Activated CD8-positive, alpha-beta memory T cell treated with anti-CD3 and anti-CD28 coated beads, Interleukin-2, amount 10 ng/mL, durations not matched to agents 7 days and 5 days (primary cell): ENCODE measurements around the gene SH3TC1. TPM values are rescaled to one million over a fixed set of nuclear protein-coding genes. Genes with fewer than 3 reads are reported as not detected.

ENCODE experiments used
- ATAC-seq: fragments of 150-1000 bp; cut with Tn5 transposase; one replicate; pipeline ENCODE4 v1.10.0; 2021; ENCODE audit warnings: moderate library complexity
- CTCF ChIA-PET: fragments of 350-600 bp; sonication (Branson Sonifier 250); formaldehyde crosslinking; loops from one replicate; lab custom pipeline; 2021; ENCODE audit warnings: antibody characterized with exemption; lab: Charles Lee
- DNase-seq: peaks from one replicate; pipeline ENCODE4 v3.0.0-alpha.2; 2020
- H3K27ac Mint-ChIP-seq: one replicate; pipeline ENCODE4 v1.8.0; 2021; ENCODE audit warnings: mild to moderate bottlenecking, mixed read lengths
- H3K27me3 Mint-ChIP-seq: one replicate; pipeline ENCODE4 v1.8.0; 2021; ENCODE audit warnings: mixed read lengths
- H3K36me3 Mint-ChIP-seq: one replicate; pipeline ENCODE4 v1.8.0; 2021; ENCODE audit warnings: mild to moderate bottlenecking, mixed read lengths
- H3K4me1 Mint-ChIP-seq: one replicate; pipeline ENCODE4 v1.8.0; 2021; ENCODE audit warnings: mixed read lengths
- H3K4me3 Mint-ChIP-seq: one replicate; pipeline ENCODE4 v1.8.0; 2021; ENCODE audit warnings: mild to moderate bottlenecking, moderate library complexity, mixed read lengths
- H3K9me3 Mint-ChIP-seq: one replicate; pipeline ENCODE4 v1.8.0; 2022; ENCODE audit warnings: low read depth, mixed read lengths
- total RNA-seq, 2 experiments: library from RNA; stranded (reverse); gene quantifications; one replicate each; pipeline ENCODE4 v1.2.3, GENCODE V29; 2021

The SH3TC1 gene
- total RNA-seq, 2 experiments from 2014 or later = 6.0 to 10.7 TPM

DNA sequence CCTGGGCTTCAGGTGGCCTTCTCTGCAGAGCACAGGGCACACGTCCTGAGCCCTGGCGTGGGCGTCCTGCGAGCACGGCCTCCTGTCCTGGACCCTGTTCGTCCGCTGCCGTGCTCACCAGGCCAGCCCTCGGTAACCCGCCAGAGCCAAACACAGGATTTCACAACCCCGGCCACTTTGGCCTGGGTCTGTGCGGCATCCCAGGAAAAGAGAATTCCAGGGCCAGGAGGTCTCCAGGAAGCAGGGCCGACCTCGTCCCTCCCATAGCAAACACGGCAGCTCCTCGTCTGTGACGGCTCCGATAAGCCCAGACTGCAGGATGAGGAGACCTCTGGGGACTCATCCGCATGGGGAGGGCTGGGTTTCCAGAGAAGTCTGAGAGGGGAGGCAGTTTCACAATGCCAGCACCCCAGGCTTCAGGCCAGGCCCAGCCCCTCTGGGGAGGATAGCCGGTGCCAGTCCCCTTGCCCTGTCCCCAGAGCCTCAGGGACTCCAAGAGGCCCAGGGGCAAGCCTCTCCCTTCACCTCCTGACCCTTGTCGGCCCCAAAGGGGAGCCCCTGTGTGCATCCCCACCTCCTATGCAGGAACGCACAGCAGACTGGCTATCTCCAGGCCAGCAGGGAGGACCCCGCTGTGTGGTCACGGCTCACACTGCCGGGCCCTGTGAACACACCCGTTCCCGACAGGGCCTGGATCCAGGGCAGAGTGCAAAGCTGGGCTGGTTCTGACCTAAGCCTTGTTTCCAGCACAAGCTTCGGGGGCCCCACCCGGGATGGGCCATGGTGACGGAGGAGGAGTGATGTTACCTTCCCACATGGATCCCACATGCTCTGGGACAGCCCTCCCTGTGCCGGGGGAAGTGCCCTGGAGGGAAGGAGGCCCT lies 48.2 kb downstream of the SH3TC1 start:
- Mint-ChIP-seq H3K27ac (no peak overlapping the region), H3K36me3 (no peaks in the 10 kb centered on the region), H3K4me1 (no peaks in the 10 kb centered on the region), H3K27me3 (no peaks in the 10 kb centered on the region), H3K4me3 (no peak overlapping the region), H3K9me3 (no peaks in the 10 kb centered on the region)
- DNase-seq (no peak), ATAC-seq (no peak)
- CTCF ChIA-PET = no interaction called here

GRCh38 chr4:8248091-8248490 lies 49.0 kb downstream of the SH3TC1 start:
- no peak for ATAC-seq
- Mint-ChIP-seq H3K4me3 (no peak overlapping the region), H3K9me3 (no peaks in the 10 kb centered on the region), H3K4me1 (no peaks in the 10 kb centered on the region), H3K27ac (no peak overlapping the region), H3K36me3 (no peaks in the 10 kb centered on the region), H3K27me3 (no peaks in the 10 kb centered on the region)
- CTCF ChIA-PET = no interaction called here
- no peak for DNase-seq

- Mint-ChIP-seq H3K36me3 (no peaks in the 10 kb centered on the region), H3K27me3 (no peaks in the 10 kb centered on the region), H3K4me3 (no peak overlapping the region), H3K27ac (no peak overlapping the region), H3K4me1 (no peaks in the 10 kb centered on the region), H3K9me3 (no peaks in the 10 kb centered on the region)
- DNase-seq (no peak), ATAC-seq (no peak)
- CTCF ChIA-PET = interaction anchor here (1.2 kb wide), 1 partner anchor 8 kb away, joined by 3 read pairs; no protein-coding TSS in a partner anchor
These were observed 51.1 kb downstream of the SH3TC1 start for GRCh38 chr4:8250227-8250626.

DNA sequence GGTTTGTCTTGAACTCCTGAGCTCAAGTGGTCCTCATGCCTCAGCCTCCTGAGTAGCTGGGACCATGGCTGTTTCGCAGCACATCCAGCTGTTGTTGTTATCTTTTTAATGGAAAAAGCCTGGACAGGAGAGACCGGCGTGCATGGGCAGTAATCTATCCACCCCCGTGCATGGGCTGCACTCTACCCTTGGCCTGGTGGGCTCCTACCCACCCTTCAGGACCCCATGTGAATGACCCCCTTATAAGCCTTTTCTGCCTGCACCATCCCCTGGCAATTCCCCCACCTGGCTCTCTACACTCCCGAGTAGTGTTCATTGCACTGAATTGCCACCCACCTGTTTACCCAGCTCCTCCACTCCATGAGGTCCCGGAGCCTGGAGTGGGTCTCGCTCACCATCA lies 51.5 kb downstream of the SH3TC1 start:
- no peak overlapping the region for H3K27ac Mint-ChIP-seq
- H3K27me3 Mint-ChIP-seq = no peaks in the 10 kb centered on the region
- H3K36me3 Mint-ChIP-seq = no peaks in the 10 kb centered on the region
- no peak overlapping the region for H3K4me3 Mint-ChIP-seq
- CTCF ChIA-PET = interaction anchor here (1.2 kb wide), 1 partner anchor 8 kb away, joined by 3 read pairs; no protein-coding TSS in a partner anchor
- DNase-seq (no peak), ATAC-seq (no peak)
- H3K9me3 Mint-ChIP-seq = no peaks in the 10 kb centered on the region
- no peaks in the 10 kb centered on the region for H3K4me1 Mint-ChIP-seq

DNA sequence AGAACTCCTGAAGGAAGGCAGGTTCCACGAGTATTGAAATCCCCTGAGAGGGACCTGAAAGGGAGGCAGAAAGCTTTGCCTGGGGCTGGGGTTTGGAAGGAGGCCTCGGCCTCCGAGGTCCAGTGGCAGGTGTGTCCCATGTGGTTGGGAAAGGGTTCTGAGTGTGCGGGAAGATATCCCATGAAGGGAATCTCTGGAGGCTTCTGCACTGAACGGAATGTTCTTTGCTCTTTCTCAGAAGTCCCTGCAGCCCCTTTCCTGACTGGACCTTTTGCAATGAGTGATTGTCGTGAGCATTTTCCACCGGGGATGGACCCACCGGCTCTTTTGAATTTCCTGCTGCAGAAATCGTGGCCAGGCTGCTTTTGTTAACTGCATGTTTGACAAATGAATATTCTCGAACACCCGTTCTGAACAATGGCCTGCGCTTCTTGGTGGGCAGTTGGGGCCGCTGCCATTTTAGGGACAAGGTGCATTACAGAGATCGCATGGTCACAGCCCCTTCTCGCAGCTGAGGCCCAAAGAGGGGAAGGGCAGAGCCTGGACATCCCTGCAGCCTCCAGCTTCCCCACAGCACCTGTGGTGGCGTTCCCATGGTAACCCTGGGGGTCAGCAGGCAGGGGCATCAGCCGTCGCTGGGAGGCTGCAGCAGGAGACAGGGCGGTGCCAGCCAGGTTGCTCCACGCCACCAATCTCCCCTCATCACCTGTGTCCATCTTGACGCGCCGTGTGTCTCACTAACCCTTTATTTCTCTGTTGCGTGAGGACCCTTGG lies 52.2 kb downstream of the SH3TC1 start:
- no peaks in the 10 kb centered on the region for H3K36me3 Mint-ChIP-seq
- no peak overlapping the region for H3K27ac Mint-ChIP-seq
- no peaks in the 10 kb centered on the region for H3K27me3 Mint-ChIP-seq
- ATAC-seq = no peak
- H3K4me1 Mint-ChIP-seq = no peaks in the 10 kb centered on the region
- DNase-seq = no peak
- no peak overlapping the region for H3K4me3 Mint-ChIP-seq
- CTCF ChIA-PET = interaction anchor here (1.2 kb wide), 1 partner anchor 9 kb away, joined by 4 read pairs; no protein-coding TSS in a partner anchor
- H3K9me3 Mint-ChIP-seq = no peaks in the 10 kb centered on the region

DNA sequence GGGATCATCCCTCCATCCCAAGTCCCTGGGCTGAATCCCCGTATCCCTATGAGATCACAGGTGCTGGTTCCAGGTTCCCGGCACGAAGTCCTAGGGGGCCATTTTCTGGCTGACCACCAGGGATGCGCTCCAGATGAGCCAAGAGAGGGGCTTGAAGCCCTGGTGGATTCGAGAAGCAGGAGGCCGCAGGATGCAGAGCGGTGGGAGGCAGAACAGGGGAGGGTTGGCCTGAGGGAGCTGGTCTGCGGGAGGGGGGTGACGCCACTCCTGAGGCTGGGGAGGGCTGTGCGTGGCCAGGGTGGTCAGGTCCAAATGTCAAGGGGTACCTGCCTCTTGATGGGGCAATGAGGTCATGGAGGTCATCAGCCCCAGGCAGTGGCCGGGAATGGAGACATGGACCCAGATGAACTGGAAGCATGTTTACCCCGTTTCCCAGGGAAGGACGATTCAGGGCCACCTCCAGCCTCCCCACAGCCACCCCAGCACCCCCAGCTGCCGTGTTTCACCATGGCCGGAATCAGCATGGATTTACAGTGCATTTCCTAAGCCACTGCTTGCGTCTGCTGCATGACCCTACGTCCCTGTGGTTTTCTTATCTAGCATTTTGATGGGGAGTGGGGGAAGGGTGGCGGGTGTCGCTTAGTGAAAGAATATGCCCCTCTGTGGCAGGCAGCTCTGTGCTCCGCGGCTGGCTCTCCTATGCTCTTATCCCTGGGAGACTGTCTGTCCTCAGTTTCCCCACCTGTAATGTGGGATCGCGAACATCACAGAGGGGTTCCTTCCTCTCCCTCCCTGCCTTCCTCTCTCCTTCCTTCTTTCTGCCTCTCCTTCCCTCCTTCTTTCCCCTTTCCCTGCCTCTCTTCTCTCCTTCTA lies 53.4 kb downstream of the SH3TC1 start:
- CTCF ChIA-PET = interaction anchor here (1.2 kb wide), 1 partner anchor 10 kb away, joined by 4 read pairs; no protein-coding TSS in a partner anchor
- Mint-ChIP-seq H3K27ac (no peak overlapping the region), H3K9me3 (no peaks in the 10 kb centered on the region), H3K27me3 (no peaks in the 10 kb centered on the region), H3K4me3 (no peak overlapping the region), H3K4me1 (no peaks in the 10 kb centered on the region), H3K36me3 (no peaks in the 10 kb centered on the region)
- ATAC-seq (no peak), DNase-seq (no peak)

DNA sequence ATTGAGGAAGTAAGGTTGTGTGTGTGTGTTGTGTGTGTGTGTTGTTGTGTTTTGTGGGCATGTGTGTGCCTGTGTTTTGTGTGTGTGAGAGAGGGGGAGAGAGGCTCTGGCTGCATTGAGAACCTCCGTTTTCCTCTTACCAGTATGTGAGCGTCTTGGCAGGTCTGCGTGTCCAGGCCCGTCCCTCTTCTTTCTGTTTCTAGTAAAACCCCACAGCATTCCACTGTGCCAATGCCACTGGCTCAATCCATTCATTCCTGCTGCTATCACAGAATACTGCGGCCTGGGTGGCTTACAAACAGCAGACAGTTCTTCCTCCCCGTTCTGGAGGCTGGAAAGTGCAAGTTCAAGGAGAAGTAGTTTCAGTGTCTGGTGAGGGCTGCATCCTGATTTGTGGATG lies 55.0 kb downstream of the SH3TC1 start:
- Mint-ChIP-seq H3K27ac (no peak overlapping the region), H3K36me3 (no peaks in the 10 kb centered on the region), H3K27me3 (no peaks in the 10 kb centered on the region), H3K4me1 (no peaks in the 10 kb centered on the region), H3K9me3 (no peaks in the 10 kb centered on the region), H3K4me3 (no peak overlapping the region)
- CTCF ChIA-PET = no interaction called here
- DNase-seq (no peak), ATAC-seq (no peak)

DNA sequence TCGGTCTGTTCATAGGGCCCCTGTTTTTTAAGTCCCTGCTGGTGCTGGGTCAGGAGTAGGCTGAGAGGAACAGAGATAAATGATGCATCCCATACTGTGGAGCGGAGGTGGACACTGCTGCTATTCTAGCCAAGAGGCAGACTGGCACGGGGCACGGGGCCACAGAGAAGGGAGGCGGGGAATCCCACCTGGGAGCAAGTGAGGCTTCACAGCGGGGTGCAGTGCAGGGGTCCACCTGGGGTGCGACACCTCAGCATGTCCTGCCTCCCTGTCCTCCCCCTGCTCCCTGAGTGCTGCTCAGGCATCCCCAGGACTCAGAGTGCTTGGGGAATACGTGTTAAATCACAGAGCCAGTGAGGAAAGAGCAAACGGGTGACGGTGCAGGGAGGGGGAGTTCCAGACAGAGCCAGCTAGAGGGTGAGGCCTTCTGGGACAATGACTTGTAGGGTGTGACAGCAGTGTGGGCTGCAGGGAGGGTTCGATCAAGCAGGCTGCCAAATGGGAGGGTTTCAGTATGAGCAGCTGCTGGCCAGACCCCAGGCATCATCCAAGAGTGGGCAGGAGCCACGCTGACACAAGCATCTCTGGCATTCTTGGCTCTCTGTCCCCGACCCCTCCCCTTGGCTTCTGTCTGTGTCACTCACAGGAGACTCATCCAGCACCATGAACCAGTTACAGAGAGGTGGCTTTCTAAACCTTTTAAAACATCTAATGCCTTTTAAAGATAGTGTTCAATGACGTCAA lies 56.8 kb downstream of the SH3TC1 start:
- Mint-ChIP-seq H3K27me3 (no peaks in the 10 kb centered on the region), H3K36me3 (no peaks in the 10 kb centered on the region), H3K27ac (no peak overlapping the region), H3K4me3 (no peak overlapping the region), H3K9me3 (no peaks in the 10 kb centered on the region), H3K4me1 (no peaks in the 10 kb centered on the region)
- DNase-seq (no peak), ATAC-seq (no peak)
- CTCF ChIA-PET = no interaction called here

DNA sequence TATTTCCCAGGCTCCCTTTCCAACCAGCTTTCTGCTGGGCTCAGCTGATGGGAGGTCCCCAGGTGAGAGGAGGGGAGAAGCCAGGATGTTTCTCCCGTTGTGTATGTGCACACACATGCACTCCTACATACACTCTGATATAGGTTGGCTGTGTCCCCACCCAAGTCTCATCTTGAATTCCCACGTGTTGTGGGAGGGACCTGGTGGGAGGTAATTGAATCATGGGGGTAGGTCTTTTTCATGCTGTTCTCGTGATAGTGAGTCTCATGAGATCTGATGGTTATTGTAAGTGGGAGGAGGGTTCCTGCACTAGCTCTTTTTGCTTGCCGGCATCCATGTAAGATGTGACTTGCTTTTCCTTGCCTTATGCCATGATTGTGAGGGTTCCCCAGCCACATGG lies 58.8 kb downstream of the SH3TC1 start:
- H3K27me3 Mint-ChIP-seq = peaks cover 3% of the 10 kb centered on the region
- H3K4me3 Mint-ChIP-seq = no peak overlapping the region
- ATAC-seq (no peak), DNase-seq (no peak)
- no peaks in the 10 kb centered on the region for H3K36me3 Mint-ChIP-seq
- H3K27ac Mint-ChIP-seq = no peak overlapping the region
- H3K4me1 Mint-ChIP-seq = peaks cover 4% of the 10 kb centered on the region
- H3K9me3 Mint-ChIP-seq = no peaks in the 10 kb centered on the region
- CTCF ChIA-PET = no interaction called here

DNA sequence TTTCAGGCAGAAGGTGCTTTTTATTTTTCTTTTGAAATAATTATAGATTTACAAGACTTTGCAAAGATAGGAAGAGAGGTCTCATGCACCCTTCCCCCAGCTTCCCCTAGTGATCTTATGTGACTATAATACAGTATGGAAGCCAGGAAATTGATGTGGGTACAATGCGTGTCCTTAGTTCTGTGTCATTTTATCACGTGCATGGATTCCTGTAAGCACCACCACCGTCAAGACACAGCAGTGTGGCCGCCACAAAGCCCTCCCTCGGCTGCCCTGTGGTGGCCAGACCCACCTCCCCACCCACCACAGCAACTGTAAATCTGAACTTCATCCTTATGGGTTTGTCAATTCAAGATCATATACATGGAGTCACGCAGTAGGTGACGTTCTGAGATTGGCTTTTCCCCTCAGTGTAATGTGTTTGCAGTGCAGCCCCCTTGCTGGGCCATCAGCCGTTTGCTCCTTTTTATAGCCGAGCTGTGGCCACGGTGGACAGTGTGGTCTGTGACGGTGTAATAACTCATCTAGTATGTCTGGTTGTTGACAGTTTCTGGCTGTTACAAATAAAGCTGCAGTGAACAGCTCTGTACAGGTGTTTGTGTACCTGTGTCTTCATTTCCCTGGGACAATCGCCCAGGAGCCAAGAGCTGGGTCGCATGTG lies 59.6 kb downstream of the SH3TC1 start:
- no peak overlapping the region for H3K4me3 Mint-ChIP-seq
- peaks cover 5% of the 10 kb centered on the region for H3K27me3 Mint-ChIP-seq
- no peaks in the 10 kb centered on the region for H3K9me3 Mint-ChIP-seq
- H3K27ac Mint-ChIP-seq = no peak overlapping the region
- peaks cover 4% of the 10 kb centered on the region for H3K4me1 Mint-ChIP-seq
- no peak for DNase-seq
- CTCF ChIA-PET = no interaction called here
- ATAC-seq = no peak
- H3K36me3 Mint-ChIP-seq = no peaks in the 10 kb centered on the region

- Mint-ChIP-seq H3K27ac (no peak overlapping the region), H3K36me3 (no peaks in the 10 kb centered on the region), H3K27me3 (peaks cover 9% of the 10 kb centered on the region), H3K4me3 (no peak overlapping the region), H3K9me3 (no peaks in the 10 kb centered on the region), H3K4me1 (peaks cover 4% of the 10 kb centered on the region)
- DNase-seq (no peak), ATAC-seq (no peak)
- CTCF ChIA-PET = no interaction called here
These were observed 60.8 kb downstream of the SH3TC1 start for GRCh38 chr4:8259743-8260430.

DNA sequence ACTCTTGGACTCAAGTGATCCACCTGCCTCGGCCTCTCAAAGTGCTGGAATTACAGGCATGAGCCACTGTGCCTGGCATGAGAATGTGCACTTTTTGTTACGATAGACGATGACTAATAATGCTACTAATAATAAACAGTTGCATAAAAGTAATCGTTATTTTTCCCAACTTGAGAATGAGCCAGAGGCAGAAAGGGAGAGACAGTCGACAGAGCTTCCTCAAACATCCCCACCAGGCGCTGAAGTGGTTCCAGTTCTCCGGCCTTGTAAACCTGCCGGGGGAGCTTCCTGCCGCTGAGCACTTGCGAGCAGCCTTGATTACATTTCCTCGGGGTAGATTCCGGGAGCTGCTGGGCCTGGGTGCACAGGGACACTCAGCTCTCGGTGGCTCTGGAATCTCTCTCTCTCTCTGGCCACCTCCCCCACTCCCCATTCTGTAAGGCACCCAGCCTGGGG lies 61.6 kb downstream of the SH3TC1 start:
- Mint-ChIP-seq H3K4me1 (peaks cover 4% of the 10 kb centered on the region), H3K27ac (no peak overlapping the region), H3K27me3 (peaks cover 9% of the 10 kb centered on the region), H3K9me3 (no peaks in the 10 kb centered on the region), H3K4me3 (no peak overlapping the region), H3K36me3 (no peaks in the 10 kb centered on the region)
- CTCF ChIA-PET = no interaction called here
- no peak for ATAC-seq
- no peak for DNase-seq
